Measurements from ENCODE around the gene NRXN3.

GRCh38 chr14:78310272-78310671 lies 140.1 kb downstream of the NRXN3 start:
- TF ChIP-seq CTCF (IDR thresholded peaks at IDR 0.05; ENCODE audit: poor library complexity) (no peak), EZH2 (IDR thresholded peaks at IDR 0.05; ENCODE audit: borderline replicate concordance) (no peak)
